GM12891 (cell line): ENCODE measurements around the gene ACTA2.
A peak's percentile ranks its signal among the peaks of the same experiment; 100 is the strongest.

Experiments
- POLR2A ChIP-seq: IDR thresholded peaks from 2 replicates; pipeline ENCODE4 v1.6.1; 2011; ENCODE audit warnings: low read depth, low read length, control low read depth
- POLR2AphosphoS5 ChIP-seq: IDR thresholded peaks from 2 replicates; pipeline ENCODE4 v1.6.1; 2011; ENCODE audit warnings: low read depth, low read length, control low read depth
- SPI1 ChIP-seq: IDR thresholded peaks from 2 replicates; pipeline ENCODE4 v1.6.1; 2011; ENCODE audit warnings: low read depth, low read length, control low read depth
- TAF1 ChIP-seq: IDR thresholded peaks from 2 replicates; pipeline ENCODE4 v1.6.1; 2011; ENCODE audit warnings: low read depth, low read length, control low read depth

DNA sequence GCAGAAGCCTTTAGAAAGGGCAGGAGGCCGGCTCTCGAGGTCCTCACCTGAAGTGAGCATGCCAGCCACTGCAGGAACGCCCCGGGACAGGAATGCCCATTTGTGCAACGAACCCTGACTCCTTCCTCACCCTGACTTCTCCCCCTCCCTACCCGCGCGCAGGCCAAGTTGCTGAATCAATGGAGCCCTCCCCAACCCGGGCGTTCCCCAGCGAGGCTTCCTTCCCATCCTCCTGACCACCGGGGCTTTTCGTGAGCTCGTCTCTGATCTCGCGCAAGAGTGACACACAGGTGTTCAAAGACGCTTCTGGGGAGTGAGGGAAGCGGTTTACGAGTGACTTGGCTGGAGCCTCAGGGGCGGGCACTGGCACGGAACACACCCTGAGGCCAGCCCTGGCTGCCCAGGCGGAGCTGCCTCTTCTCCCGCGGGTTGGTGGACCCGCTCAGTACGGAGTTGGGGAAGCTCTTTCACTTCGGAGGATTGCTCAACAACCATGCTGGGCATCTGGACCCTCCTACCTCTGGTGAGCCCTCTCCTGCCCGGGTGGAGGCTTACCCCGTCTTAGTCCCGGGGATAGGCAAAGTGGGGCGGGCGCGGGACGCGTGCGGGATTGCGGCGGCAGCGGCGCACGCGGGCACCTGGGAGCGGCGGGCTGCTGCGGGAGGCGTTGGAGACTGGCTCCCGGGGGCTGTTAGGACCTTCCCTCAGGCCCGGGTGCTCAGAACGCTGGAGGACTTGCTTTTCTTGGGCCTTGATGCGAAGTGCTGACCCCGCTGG is 38.0 kb upstream of the ACTA2 start, which contains the start of gene FAS:
- TF ChIP-seq POLR2A (peak; percentile 88), TAF1 (peak; percentile 79), POLR2AphosphoS5 (peak; percentile 74), SPI1 (peak; percentile 17; the same call in 1 of the 2 replicates)
